Measurements from ENCODE around the gene CUBN. TPM values are rescaled to one million over a fixed set of nuclear protein-coding genes. Genes with fewer than 3 reads are reported as not detected.

The CUBN gene
- total RNA-seq, 1 experiment from 2014 or later, result 0.10 TPM

GRCh38 chr10:17001961-17002749, 127.5 kb downstream of the CUBN start:
- no peak for DNase-seq
- H3K36me3 ChIP-seq, result no peaks in the 10 kb centered on the region
- no peak overlapping the region for H3K4me3 ChIP-seq
- H3K27me3 ChIP-seq, result no peaks in the 10 kb centered on the region
- H3K9me3 ChIP-seq, result peaks cover 3% of the 10 kb centered on the region

- Histone ChIP-seq H3K27me3 (no peaks in the 10 kb centered on the region), H3K4me3 (no peak overlapping the region), H3K36me3 (no peaks in the 10 kb centered on the region), H3K9me3 (peaks cover 3% of the 10 kb centered on the region)
- peak; percentile 33 for DNase-seq
Measured at GRCh38 chr10:17001297-17001744, 128.3 kb downstream of the CUBN start.

GRCh38 chr10:16999665-17000451, 129.8 kb downstream of the CUBN start:
- DNase-seq, result peak; percentile 51
- H3K9me3 ChIP-seq, result no peaks in the 10 kb centered on the region; the same call in 1 of the 2 replicates
- H3K36me3 ChIP-seq, result no peaks in the 10 kb centered on the region
- H3K4me3 ChIP-seq, result no peak overlapping the region
- H3K27me3 ChIP-seq, result no peaks in the 10 kb centered on the region

GRCh38 chr10:16996530-16996964, 133.1 kb downstream of the CUBN start:
- Histone ChIP-seq H3K4me3 (peak overlapping the region; percentile 18), H3K9me3 (no peaks in the 10 kb centered on the region; the same call in 1 of the 2 replicates), H3K36me3 (no peaks in the 10 kb centered on the region), H3K27me3 (no peaks in the 10 kb centered on the region)
- DNase-seq, result peak; percentile 63

- no peak for DNase-seq
- H3K27me3 ChIP-seq, result no peaks in the 10 kb centered on the region
- H3K36me3 ChIP-seq, result no peaks in the 10 kb centered on the region
- peak overlapping the region; percentile 18 for H3K4me3 ChIP-seq
- H3K9me3 ChIP-seq, result peaks cover 2% of the 10 kb centered on the region; the same call in 1 of the 2 replicates
Measured at GRCh38 chr10:16995867-16996529, 133.6 kb downstream of the CUBN start.

- DNase-seq, result no peak
- H3K9me3 ChIP-seq, result peaks cover 5% of the 10 kb centered on the region; the same call in 1 of the 2 replicates
- H3K36me3 ChIP-seq, result no peaks in the 10 kb centered on the region
- no peak overlapping the region for H3K4me3 ChIP-seq
- H3K27me3 ChIP-seq, result no peaks in the 10 kb centered on the region
Measured at GRCh38 chr10:16993186-16993585, 136.4 kb downstream of the CUBN start.

GRCh38 chr10:16992611-16993119, 136.9 kb downstream of the CUBN start:
- H3K4me3 ChIP-seq, result no peak overlapping the region
- DNase-seq, result no peak
- no peaks in the 10 kb centered on the region for H3K36me3 ChIP-seq
- no peaks in the 10 kb centered on the region for H3K27me3 ChIP-seq
- H3K9me3 ChIP-seq, result peaks cover 5% of the 10 kb centered on the region; the same call in 1 of the 2 replicates

GRCh38 chr10:16991011-16991410, 138.6 kb downstream of the CUBN start:
- no peak for DNase-seq
- H3K9me3 ChIP-seq, result peaks cover 5% of the 10 kb centered on the region; the same call in 1 of the 2 replicates
- no peaks in the 10 kb centered on the region for H3K36me3 ChIP-seq
- H3K4me3 ChIP-seq, result no peak overlapping the region
- no peaks in the 10 kb centered on the region for H3K27me3 ChIP-seq

GRCh38 chr10:16989826-16990293, 139.8 kb downstream of the CUBN start:
- no peak for DNase-seq
- Histone ChIP-seq H3K9me3 (peaks cover 5% of the 10 kb centered on the region; the same call in 1 of the 2 replicates), H3K4me3 (no peak overlapping the region), H3K36me3 (no peaks in the 10 kb centered on the region), H3K27me3 (no peaks in the 10 kb centered on the region)

GRCh38 chr10:16988900-16989299, 140.7 kb downstream of the CUBN start:
- DNase-seq, result no peak
- Histone ChIP-seq H3K36me3 (no peaks in the 10 kb centered on the region), H3K9me3 (peaks cover 5% of the 10 kb centered on the region; the same call in 1 of the 2 replicates), H3K4me3 (no peak overlapping the region), H3K27me3 (no peaks in the 10 kb centered on the region)

GRCh38 chr10:16987976-16988610, 141.5 kb downstream of the CUBN start:
- H3K9me3 ChIP-seq, result peaks cover 5% of the 10 kb centered on the region; the same call in 1 of the 2 replicates
- no peak for DNase-seq
- no peak overlapping the region for H3K4me3 ChIP-seq
- no peaks in the 10 kb centered on the region; the same call in 1 of the 2 replicates for H3K36me3 ChIP-seq
- H3K27me3 ChIP-seq, result no peaks in the 10 kb centered on the region

- Histone ChIP-seq H3K36me3 (no peaks in the 10 kb centered on the region; the same call in 1 of the 2 replicates), H3K27me3 (no peaks in the 10 kb centered on the region), H3K9me3 (peaks cover 5% of the 10 kb centered on the region; the same call in 1 of the 2 replicates), H3K4me3 (no peak overlapping the region)
- DNase-seq, result peak; percentile 39
Measured at GRCh38 chr10:16987206-16987621, 142.4 kb downstream of the CUBN start.

- Histone ChIP-seq H3K9me3 (peaks cover 5% of the 10 kb centered on the region; the same call in 1 of the 2 replicates), H3K27me3 (0 out of 2 replicates have a peak, but pooled peaks cover 2% of the 10 kb centered on the region), H3K4me3 (no peak overlapping the region), H3K36me3 (no peaks in the 10 kb centered on the region; the same call in 1 of the 2 replicates)
- peak; percentile 84 for DNase-seq
Measured at GRCh38 chr10:16986406-16987205, 143.0 kb downstream of the CUBN start.

- H3K4me3 ChIP-seq, result no peak overlapping the region
- peaks cover 3% of the 10 kb centered on the region; the same call in 1 of the 2 replicates for H3K9me3 ChIP-seq
- H3K27me3 ChIP-seq, result 0 out of 2 replicates have a peak, but pooled peaks cover 2% of the 10 kb centered on the region
- H3K36me3 ChIP-seq, result no peaks in the 10 kb centered on the region; the same call in 1 of the 2 replicates
- no peak for DNase-seq
Measured at GRCh38 chr10:16986082-16986405, 143.6 kb downstream of the CUBN start.

GRCh38 chr10:16984242-16984641, 145.4 kb downstream of the CUBN start:
- Histone ChIP-seq H3K36me3 (no peaks in the 10 kb centered on the region; the same call in 1 of the 2 replicates), H3K27me3 (0 out of 2 replicates have a peak, but pooled peaks cover 2% of the 10 kb centered on the region), H3K4me3 (no peak overlapping the region), H3K9me3 (no peaks in the 10 kb centered on the region)
- no peak for DNase-seq

Data from MG63 (cell line).